Measurements from ENCODE around the gene LYSMD4.

LYSMD4 gene

DNA sequence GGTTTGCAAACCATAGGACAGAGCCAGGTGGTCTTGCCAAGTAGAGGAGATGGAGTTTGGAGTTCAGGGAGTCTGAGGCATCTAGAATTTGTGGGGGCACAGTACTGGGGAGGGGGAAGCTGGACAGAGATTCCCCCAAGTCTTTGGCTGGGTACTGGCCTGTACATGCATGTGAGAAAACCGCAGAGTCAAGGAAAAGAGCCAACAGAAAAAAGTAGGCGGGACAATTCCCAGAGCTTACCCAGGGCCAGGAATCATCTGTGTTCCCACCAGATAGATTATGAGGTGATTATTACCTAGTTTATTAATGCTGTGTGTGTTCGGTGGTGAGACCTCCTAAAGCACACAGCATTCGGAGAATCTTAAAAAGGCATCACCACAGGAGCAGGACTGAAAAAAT, 11.3 kb downstream of the LYSMD4 start:
- Mint-ChIP-seq H3K4me3 (no peak overlapping the region), H3K27me3 (no peaks in the 10 kb centered on the region), H3K9me3 (no peaks in the 10 kb centered on the region), H3K4me1 (ENCODE audit: low read depth) (peaks cover 41% of the 10 kb centered on the region), H3K27ac (no peak overlapping the region), H3K36me3 (ENCODE audit: low read depth) (peaks cover 6% of the 10 kb centered on the region)

DNA sequence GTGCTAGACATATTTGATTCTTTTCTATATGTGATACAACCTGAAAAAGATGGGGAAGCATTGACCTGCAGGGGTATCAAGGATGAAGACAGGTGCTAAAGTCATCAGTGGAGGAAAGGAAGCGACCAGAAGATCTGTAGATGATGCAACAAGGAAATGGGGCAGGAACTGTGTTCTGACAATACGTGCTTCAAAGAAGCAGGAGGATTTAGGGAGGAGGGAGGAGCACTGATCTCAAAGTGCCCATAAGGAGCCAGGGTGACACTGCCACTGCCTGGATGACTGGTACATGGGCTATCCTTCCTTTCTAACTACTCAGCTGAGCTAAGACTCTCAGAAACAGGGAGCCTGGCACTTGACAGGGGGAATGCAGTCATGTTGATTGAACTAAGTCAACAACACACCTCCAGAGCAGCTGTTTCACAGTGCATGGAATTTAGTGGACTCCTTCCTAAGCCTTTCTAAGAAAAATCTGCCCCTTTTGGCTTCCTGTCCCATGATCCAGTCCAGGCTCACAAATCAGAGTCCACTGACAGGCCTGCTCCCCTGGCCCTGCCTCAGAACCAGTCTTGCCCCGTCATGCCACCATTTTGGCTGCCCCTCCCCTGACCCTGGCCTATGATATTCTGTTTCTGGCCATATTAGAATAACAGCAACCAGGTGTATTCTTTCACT, 12.0 kb downstream of the LYSMD4 start:
- Mint-ChIP-seq H3K4me3 (peak overlapping the region; percentile 65), H3K9me3 (no peaks in the 10 kb centered on the region), H3K27me3 (no peaks in the 10 kb centered on the region), H3K4me1 (ENCODE audit: low read depth) (peaks cover 41% of the 10 kb centered on the region), H3K36me3 (ENCODE audit: low read depth) (peaks cover 6% of the 10 kb centered on the region), H3K27ac (peak overlapping the region; percentile 72)

- Mint-ChIP-seq H3K27ac (peak overlapping the region; percentile 72), H3K27me3 (no peaks in the 10 kb centered on the region), H3K9me3 (no peaks in the 10 kb centered on the region)
Observed at GRCh38 chr15:99720533-99720932, 12.7 kb downstream of the LYSMD4 start.

DNA sequence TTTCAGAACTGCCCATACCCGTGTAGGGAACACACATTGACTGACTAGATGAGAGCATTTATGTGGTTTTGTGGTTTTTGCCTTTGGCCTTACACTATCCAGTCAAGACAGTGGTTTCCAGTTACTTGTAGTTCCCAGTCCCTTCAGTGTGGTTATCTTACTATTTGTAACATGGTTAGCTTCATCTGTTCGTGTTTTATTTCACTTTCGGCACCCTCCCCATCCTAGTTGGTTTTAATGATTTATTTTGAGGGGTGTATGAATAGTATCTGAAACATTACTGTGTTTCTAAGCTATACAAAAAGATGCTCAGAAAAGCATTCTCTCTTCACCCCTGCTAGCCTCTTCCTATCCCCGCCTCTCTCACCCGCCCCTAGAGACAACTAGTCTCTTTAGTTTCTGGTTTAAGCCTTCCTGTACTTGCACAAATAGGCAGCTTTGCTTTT, 14.1 kb downstream of the LYSMD4 start:
- no peaks in the 10 kb centered on the region for H3K9me3 Mint-ChIP-seq
- peaks cover 9% of the 10 kb centered on the region for H3K36me3 Mint-ChIP-seq (ENCODE audit: low read depth)
- no peaks in the 10 kb centered on the region for H3K27me3 Mint-ChIP-seq
- peak overlapping the region; percentile 3 for H3K4me3 Mint-ChIP-seq
- H3K4me1 Mint-ChIP-seq (ENCODE audit: low read depth), result peaks cover 41% of the 10 kb centered on the region
- peak overlapping the region; percentile 11 for H3K27ac Mint-ChIP-seq

More at GRCh38 chr15:99720533-99720932, 12.7 kb downstream of the LYSMD4 start:
- Mint-ChIP-seq H3K36me3 (ENCODE audit: low read depth) (peaks cover 9% of the 10 kb centered on the region), H3K4me1 (ENCODE audit: low read depth) (peaks cover 41% of the 10 kb centered on the region), H3K4me3 (peak overlapping the region; percentile 65)

DNA sequence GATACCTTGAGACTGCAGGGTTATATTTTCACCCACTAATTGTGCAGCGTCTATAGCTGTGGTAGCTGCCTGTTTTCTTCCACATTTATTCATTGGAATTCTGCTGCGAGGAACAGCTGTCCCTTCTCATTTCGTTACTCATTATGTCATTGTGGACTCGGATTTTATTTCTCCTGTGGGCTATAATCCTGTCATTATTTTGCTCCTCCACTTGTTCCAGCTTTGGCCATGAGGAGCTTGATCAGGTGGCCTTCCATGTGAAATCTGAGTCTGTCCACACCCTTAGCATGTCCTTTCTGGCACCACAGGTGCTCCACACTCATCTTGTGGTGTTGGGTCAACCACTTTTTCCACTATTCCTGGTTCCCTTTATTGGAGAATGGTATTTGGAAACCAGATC, 14.8 kb downstream of the LYSMD4 start:
- H3K27ac Mint-ChIP-seq, result no peak overlapping the region

DNA sequence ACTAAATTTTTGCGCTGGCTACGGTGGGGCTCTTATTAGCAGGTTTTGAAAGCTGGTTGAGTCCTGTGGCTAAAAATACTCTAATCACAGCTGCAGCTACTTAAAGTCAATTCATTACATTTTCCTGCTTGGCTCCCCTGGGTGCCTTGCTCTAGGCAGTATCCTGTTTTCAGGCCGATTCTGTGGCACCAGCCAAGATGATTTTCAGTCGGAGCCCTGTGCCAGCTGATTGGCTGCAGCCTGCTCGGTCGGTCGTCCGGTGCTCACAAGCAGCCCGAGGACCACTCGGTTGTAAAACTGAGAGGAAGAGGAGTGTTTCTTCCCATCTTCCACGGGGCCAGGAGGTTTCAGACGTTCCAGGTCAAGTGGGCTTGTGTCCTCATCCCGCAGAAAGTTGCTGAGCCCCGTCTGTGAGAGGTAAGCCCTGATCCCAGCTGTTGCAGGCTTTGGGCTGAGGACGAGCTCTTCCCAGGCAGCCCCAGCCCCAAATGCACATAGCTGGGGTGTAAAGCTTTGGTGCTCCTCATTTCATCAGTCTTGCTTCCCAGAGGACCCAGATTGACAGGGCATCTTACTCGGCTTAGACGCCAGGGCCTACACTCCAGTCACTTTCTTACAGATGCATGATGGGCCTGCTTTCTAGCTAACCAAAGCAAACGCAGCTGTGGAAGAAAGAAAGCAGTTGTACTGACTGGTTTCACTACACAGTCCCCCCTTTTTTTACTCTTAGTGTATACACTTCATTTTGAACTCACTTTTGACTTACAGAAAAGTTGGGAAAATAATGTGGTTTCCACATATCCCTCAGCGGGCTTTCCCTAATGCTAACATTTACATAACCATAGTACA, 15.9 kb downstream of the LYSMD4 start:
- Mint-ChIP-seq H3K27me3 (no peaks in the 10 kb centered on the region), H3K4me3 (no peak overlapping the region), H3K9me3 (no peaks in the 10 kb centered on the region), H3K4me1 (ENCODE audit: low read depth) (peaks cover 43% of the 10 kb centered on the region), H3K36me3 (ENCODE audit: low read depth) (peaks cover 16% of the 10 kb centered on the region), H3K27ac (no peak overlapping the region)

More for the DNA sequence above, 14.8 kb downstream of the LYSMD4 start:
- Mint-ChIP-seq H3K4me1 (ENCODE audit: low read depth) (peaks cover 41% of the 10 kb centered on the region), H3K27me3 (no peaks in the 10 kb centered on the region), H3K4me3 (no peak overlapping the region), H3K9me3 (no peaks in the 10 kb centered on the region), H3K36me3 (ENCODE audit: low read depth) (peaks cover 9% of the 10 kb centered on the region)

GRCh38 chr15:99716540-99717095, 16.6 kb downstream of the LYSMD4 start:
- H3K27me3 Mint-ChIP-seq, result no peaks in the 10 kb centered on the region
- H3K36me3 Mint-ChIP-seq (ENCODE audit: low read depth), result peaks cover 20% of the 10 kb centered on the region
- peaks cover 46% of the 10 kb centered on the region for H3K4me1 Mint-ChIP-seq (ENCODE audit: low read depth)
- no peak overlapping the region for H3K4me3 Mint-ChIP-seq
- H3K27ac Mint-ChIP-seq, result no peak overlapping the region
- H3K9me3 Mint-ChIP-seq, result no peaks in the 10 kb centered on the region

- H3K27ac Mint-ChIP-seq, result no peak overlapping the region
- H3K4me1 Mint-ChIP-seq (ENCODE audit: low read depth), result peaks cover 27% of the 10 kb centered on the region
- peaks cover 32% of the 10 kb centered on the region for H3K36me3 Mint-ChIP-seq (ENCODE audit: low read depth)
- H3K27me3 Mint-ChIP-seq, result no peaks in the 10 kb centered on the region
- no peak overlapping the region for H3K4me3 Mint-ChIP-seq
- no peaks in the 10 kb centered on the region for H3K9me3 Mint-ChIP-seq
Observed at GRCh38 chr15:99712415-99712814, 20.8 kb downstream of the LYSMD4 start.

DNA sequence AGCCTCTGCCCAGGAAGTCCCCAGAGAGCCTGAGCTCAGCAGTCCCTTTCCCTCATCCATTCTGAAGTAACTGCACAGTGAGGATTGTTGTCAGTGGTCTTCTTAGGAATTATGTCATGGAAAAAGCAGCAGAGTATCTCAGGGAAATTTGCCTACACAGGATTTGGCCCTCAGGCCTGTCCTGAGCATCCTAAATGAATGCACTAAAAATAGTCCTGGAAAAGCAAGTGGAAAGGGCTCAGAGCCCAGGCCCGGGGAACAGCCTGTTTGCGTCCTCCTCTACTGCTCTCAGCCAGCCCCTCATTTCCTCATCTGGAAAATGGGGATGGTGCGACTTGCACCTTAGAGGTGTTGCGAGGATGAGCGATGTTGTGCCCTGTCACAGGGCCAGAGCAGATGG, 21.6 kb downstream of the LYSMD4 start:
- H3K36me3 Mint-ChIP-seq (ENCODE audit: low read depth), result peaks cover 32% of the 10 kb centered on the region
- H3K4me3 Mint-ChIP-seq, result no peak overlapping the region
- H3K27ac Mint-ChIP-seq, result no peak overlapping the region
- H3K27me3 Mint-ChIP-seq, result no peaks in the 10 kb centered on the region
- H3K9me3 Mint-ChIP-seq, result no peaks in the 10 kb centered on the region
- peaks cover 30% of the 10 kb centered on the region for H3K4me1 Mint-ChIP-seq (ENCODE audit: low read depth)

- peaks cover 39% of the 10 kb centered on the region for H3K4me1 Mint-ChIP-seq (ENCODE audit: low read depth)
- H3K27ac Mint-ChIP-seq, result no peak overlapping the region
- no peaks in the 10 kb centered on the region for H3K9me3 Mint-ChIP-seq
- no peak overlapping the region for H3K4me3 Mint-ChIP-seq
- H3K27me3 Mint-ChIP-seq, result no peaks in the 10 kb centered on the region
- H3K36me3 Mint-ChIP-seq (ENCODE audit: low read depth), result peaks cover 29% of the 10 kb centered on the region
Observed at GRCh38 chr15:99709243-99709986, 23.8 kb downstream of the LYSMD4 start.

GRCh38 chr15:99708563-99708962, 24.7 kb downstream of the LYSMD4 start:
- Mint-ChIP-seq H3K4me1 (ENCODE audit: low read depth) (peaks cover 46% of the 10 kb centered on the region), H3K27ac (peak overlapping the region; percentile 46), H3K9me3 (no peaks in the 10 kb centered on the region), H3K36me3 (ENCODE audit: low read depth) (peaks cover 29% of the 10 kb centered on the region), H3K27me3 (no peaks in the 10 kb centered on the region), H3K4me3 (no peak overlapping the region)

DNA sequence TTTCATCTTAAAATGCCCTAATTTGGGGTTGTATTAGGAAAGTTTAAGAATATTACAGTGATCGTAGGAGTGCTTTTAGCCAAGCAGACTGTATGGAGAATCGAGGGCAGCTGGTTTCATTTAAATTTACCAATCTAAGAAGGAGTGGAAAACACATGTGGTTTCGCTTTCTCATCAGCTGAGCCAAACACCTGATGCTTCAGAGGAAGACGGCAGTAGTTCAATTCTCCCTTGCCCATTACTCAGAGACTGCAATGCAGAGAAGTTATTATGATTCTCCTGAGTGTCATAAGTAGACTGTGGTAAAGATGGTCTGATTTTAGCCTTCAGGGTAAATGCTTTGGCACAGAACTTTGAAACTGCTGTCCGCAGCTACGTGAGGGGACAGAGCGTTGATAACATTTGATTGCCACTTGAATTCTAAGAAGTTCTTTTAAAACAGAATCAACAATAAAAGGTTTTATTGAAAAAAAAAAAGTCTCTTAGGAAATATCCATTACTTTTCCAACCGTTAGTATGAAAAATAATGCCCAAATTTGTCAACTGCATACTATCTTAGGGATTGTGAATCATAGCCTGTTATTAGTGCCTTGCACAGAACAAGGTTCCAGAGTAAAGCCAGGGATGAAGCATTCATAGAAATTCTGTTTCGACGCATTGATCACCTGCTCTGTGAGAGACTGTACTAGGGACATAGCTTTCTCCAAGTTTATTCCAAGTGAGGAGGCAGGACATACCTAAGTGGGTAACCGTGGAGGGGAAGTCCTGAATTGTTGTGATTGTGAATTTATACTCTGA, 25.6 kb downstream of the LYSMD4 start:
- Mint-ChIP-seq H3K4me1 (ENCODE audit: low read depth) (peaks cover 55% of the 10 kb centered on the region), H3K9me3 (no peaks in the 10 kb centered on the region), H3K27ac (peak overlapping the region; percentile 61), H3K36me3 (ENCODE audit: low read depth) (peaks cover 24% of the 10 kb centered on the region), H3K4me3 (peak overlapping the region; percentile 59), H3K27me3 (no peaks in the 10 kb centered on the region)

DNA sequence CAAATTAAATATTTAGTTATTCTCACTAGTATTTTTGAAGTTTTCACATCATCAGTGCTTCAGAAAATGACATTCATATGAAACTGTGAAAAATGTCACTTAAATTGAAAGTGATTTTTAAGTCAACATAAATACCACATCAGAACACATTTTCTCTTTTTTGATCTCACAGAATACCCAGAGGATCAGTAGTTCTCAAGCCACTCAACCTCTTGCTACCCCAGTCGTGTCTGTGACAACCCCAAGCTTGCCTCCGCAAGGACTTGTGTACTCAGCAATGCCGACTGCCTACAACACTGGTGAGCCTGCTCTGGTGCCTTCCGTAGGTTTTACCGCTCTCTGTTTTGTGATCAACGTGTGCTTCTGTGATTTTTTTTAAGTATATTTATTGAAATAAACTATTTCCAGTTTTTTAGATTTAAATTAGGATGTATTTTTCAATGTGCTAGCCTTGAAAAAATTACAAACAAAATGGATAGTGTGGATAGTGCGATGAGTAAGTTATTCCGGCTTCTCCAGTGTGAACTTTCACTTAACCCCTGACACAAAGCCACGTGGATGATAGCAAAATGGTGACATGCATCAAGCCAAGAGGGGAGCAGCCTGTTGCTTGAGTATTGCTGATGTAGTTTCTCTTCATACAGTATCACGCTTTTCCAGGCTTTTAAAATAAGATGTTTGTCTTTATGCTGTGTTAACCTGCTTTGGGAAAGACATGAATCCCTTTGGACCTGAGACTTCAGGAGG, 26.5 kb downstream of the LYSMD4 start:
- Mint-ChIP-seq H3K4me1 (ENCODE audit: low read depth) (peaks cover 51% of the 10 kb centered on the region), H3K27ac (peak overlapping the region; percentile 61), H3K4me3 (peak overlapping the region; percentile 59), H3K9me3 (no peaks in the 10 kb centered on the region), H3K36me3 (ENCODE audit: low read depth) (peaks cover 18% of the 10 kb centered on the region), H3K27me3 (no peaks in the 10 kb centered on the region)

Measured in stimulated activated naive CD8-positive, alpha-beta T cell treated with anti-CD3 and anti-CD28 coated beads, Interleukin-15, Interleukin-2, amounts not matched to agents 100 ng/mL and 50 ng/mL, for 24 hours (primary cell).